ENCODE measurements around the gene NFU1. TPM values are rescaled to one million over a fixed set of nuclear protein-coding genes. Genes with fewer than 3 reads are reported as not detected.

The NFU1 gene
- total and polyA plus RNA-seq, 2 of the 4 experiments (the other 2 are of a cell fraction), result 24.0 to 32.4 TPM

GRCh38 chr2:69434753-69435152, 2.5 kb downstream of the NFU1 start:
- Histone ChIP-seq H3K9me3 (ENCODE audit: control insufficient read depth, insufficient read depth, low read length) (no peaks in the 10 kb centered on the region), H3K9me1 (ENCODE audit: insufficient read depth, low read length) (peaks cover 5% of the 10 kb centered on the region; the same call in 1 of the 2 replicates), H3K4me1 (ENCODE audit: control insufficient read depth, insufficient read depth, low read length) (peaks cover 4% of the 10 kb centered on the region), H3K23ac (ENCODE audit: low read depth, low read length) (no peak overlapping the region), H4K8ac (ENCODE audit: low read depth in 2 of 2, low read length in 2 of 2) (no peak overlapping the region), H4K91ac (ENCODE audit: insufficient read depth, low read depth, low read length) (no peak overlapping the region), H3K56ac (ENCODE audit: extremely low read depth, insufficient read depth, low read length) (no peak overlapping the region), H3K4ac (ENCODE audit: low read depth, low read length) (no peak overlapping the region), H3K4me2 (ENCODE audit: low read depth, low read length) (no peak overlapping the region), H3K79me1 (ENCODE audit: low read depth in 1 of 2, low read length in 2 of 2) (peaks cover 23 to 38% of the 10 kb centered on the region in 2 experiments), H2AK9ac (replicated peaks; ENCODE audit: low read depth, low read length, poor library complexity) (no peak overlapping the region), H4K20me1 (ENCODE audit: insufficient read depth, low read length) (no peaks in the 10 kb centered on the region), H3K36me3 (ENCODE audit: control insufficient read depth, insufficient read depth, low read length) (peaks cover 8% of the 10 kb centered on the region), H3K4me3 (ENCODE audit: insufficient read depth, low read depth, low read length) (no peak overlapping the region), H4K5ac (ENCODE audit: low read depth, low read length) (no peak overlapping the region), H3K27ac (ENCODE audit: insufficient read depth, low read length) (no peak overlapping the region), H2BK5ac (ENCODE audit: low read depth, low read length, poor library complexity, severe bottlenecking) (no peak overlapping the region), H3K9ac (ENCODE audit: low read depth, low read length) (no peak overlapping the region), H2AFZ (replicated peaks; ENCODE audit: low read length, poor library complexity) (no peak overlapping the region), H2AK5ac (ENCODE audit: low read depth, low read length) (no peak overlapping the region), H3K18ac (ENCODE audit: low read depth, low read length) (no peak overlapping the region), H2BK120ac (ENCODE audit: low read depth, low read length) (no peak overlapping the region), H3K27me3 (ENCODE audit: control insufficient read depth, insufficient read depth, low read length) (no peaks in the 10 kb centered on the region), H3K14ac (replicated peaks; ENCODE audit: low read depth, low read length) (no peak overlapping the region), H2BK20ac (ENCODE audit: low read depth, low read length) (no peak overlapping the region), H2BK15ac (ENCODE audit: low read depth, low read length) (no peak overlapping the region)
- intact Hi-C loops (cut with micrococcal nuclease) (loop anchor here (5.0 kb wide), 1 partner anchor 278 kb away; no protein-coding TSS in a partner anchor), dilution Hi-C loops (cut with HindIII; ENCODE audit: low sequenced_read_pairs, unreplicated experiment) (no loop called here), in situ Hi-C loops (cut with MboI; ENCODE audit: low sequenced_read_pairs) (no loop called here)
- BruUV-seq (replicated peaks), result no TSS peak
- WGBS, 2 experiments (ENCODE audit: extremely low coverage in 2 of 2, insufficient read length in 1 of 2), result 78% methylated on average over 4 of the region's 5 CpGs; no CpG with 5 or more reads in 1 of the 2 experiments
- ATAC-seq (ENCODE audit: low read depth) (no peak), DNase-seq (no peak)
- ChIA-PET POLR2A (ENCODE audit: unreplicated experiment) (no interaction called here), CTCF (no interaction called here)
- TF ChIP-seq NFE2L2 (IDR thresholded peaks at IDR 0.05; ENCODE audit: low read depth, low read length), result no peak
- TF ChIP-seq CTCF (conservative IDR thresholded peaks at IDR 0.05; ENCODE audit: low read depth, low read length), result no peak
- TF ChIP-seq CEBPB (IDR thresholded peaks at IDR 0.05; ENCODE audit: low read depth, low read length), result no peak
